ENCODE results near the gene IREB2. TPM values are rescaled to one million over a fixed set of nuclear protein-coding genes. Genes with fewer than 3 reads are reported as not detected.

The IREB2 gene
- total RNA-seq, 1 experiment from 2014 or later = 6.5 TPM

DNA sequence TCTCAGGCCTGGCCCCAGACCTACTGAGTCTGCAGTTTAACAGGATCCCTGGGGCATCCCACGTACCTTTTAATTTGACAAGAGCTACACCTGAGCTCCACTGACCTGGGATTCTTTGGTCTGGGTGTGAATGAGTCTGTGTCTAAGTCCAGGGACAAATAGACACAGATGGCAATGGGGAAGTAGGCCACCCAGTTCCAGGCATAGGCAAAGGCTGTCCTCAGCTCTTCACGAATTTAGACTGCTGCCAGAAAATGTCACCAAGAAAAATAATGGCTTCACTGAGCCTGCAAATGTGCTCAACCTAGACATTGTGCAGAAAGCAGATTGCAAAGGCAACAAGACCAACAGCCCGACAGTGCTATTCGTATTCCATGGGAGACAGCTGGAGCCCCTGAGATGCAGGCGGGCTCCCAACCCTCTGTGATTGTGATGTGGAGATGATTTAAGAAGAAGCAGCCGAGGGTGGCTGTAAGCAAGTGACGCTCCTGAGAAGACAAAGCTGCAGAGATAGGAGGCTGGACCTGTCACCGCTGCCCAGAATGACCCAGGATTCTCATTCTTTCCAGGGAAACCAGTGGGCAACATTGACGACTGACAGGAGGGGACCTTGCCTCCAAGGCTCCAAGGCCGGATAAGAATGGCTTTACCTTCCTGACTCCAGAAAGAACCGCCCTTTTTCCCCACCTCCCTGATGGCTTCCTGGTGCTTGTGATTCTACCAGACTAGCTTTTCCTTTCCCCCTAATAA, 39.8 kb upstream of the IREB2 start:
- Histone ChIP-seq H3K27ac (ENCODE audit: low read length) (no peak overlapping the region), H2AFZ (ENCODE audit: low read length) (no peak overlapping the region), H3K9ac (ENCODE audit: low read length) (no peak overlapping the region), H3K36me3 (ENCODE audit: low read depth, low read length) (no peaks in the 10 kb centered on the region), H3K4me3 (ENCODE audit: low read length) (no peak overlapping the region), H3K4me2 (ENCODE audit: low read length) (no peak overlapping the region), H4K20me1 (ENCODE audit: low read length) (no peaks in the 10 kb centered on the region), H3K9me3 (ENCODE audit: low read length) (no peaks in the 10 kb centered on the region), H3K79me2 (ENCODE audit: low read length) (no peaks in the 10 kb centered on the region), H3K9me2 (replicated peaks; ENCODE audit: low read length) (no peaks in the 10 kb centered on the region), H3K4me1 (ENCODE audit: insufficient read depth, low read length) (no peaks in the 10 kb centered on the region), H3K27me3 (ENCODE audit: low read length) (no peaks in the 10 kb centered on the region), H3F3A (ENCODE audit: low read length, unreplicated experiment) (no peaks in the 10 kb centered on the region)
- ChIA-PET POLR2A (ENCODE audit: unreplicated experiment) (no interaction called here), CTCF (no interaction called here)
- ATAC-seq = no peak
- no peak for TF ChIP-seq EZH2phosphoT487 (IDR thresholded peaks at IDR 0.05; ENCODE audit: borderline replicate concordance, low read length)
- TF ChIP-seq EZH2 (IDR thresholded peaks at IDR 0.05; ENCODE audit: low read length, unreplicated experiment) = no peak
- TF ChIP-seq CTCF (conservative IDR thresholded peaks at IDR 0.05; ENCODE audit: low read depth, low read length) = no peak
- no TSS peak for BruUV-seq (replicated peaks)
- intact Hi-C loops (cut with micrococcal nuclease) = no loop called here
- DNase-seq = no peak

- no peak overlapping the region for H2AFZ ChIP-seq (ENCODE audit: low read length)
- no peak overlapping the region for H3K27ac ChIP-seq (ENCODE audit: low read length)
- DNase-seq (no peak), ATAC-seq (no peak)
- CTCF ChIA-PET = no interaction called here
- no peaks in the 10 kb centered on the region for H3K9me3 ChIP-seq (ENCODE audit: low read length)
- intact Hi-C loops (cut with micrococcal nuclease) = no loop called here
- no peaks in the 10 kb centered on the region for H3F3A ChIP-seq (ENCODE audit: low read length, unreplicated experiment)
- no peak overlapping the region for H3K4me3 ChIP-seq (ENCODE audit: low read length)
- TF ChIP-seq CTCF (conservative IDR thresholded peaks at IDR 0.05; ENCODE audit: low read depth, low read length) (no peak), EZH2 (IDR thresholded peaks at IDR 0.05; ENCODE audit: low read length, unreplicated experiment) (no peak), EZH2phosphoT487 (IDR thresholded peaks at IDR 0.05; ENCODE audit: borderline replicate concordance, low read length) (no peak)
- no peak overlapping the region for H3K9ac ChIP-seq (ENCODE audit: low read length)
- H3K9me2 ChIP-seq (replicated peaks; ENCODE audit: low read length) = no peaks in the 10 kb centered on the region
- no peaks in the 10 kb centered on the region for H3K4me1 ChIP-seq (ENCODE audit: insufficient read depth, low read length)
- H3K4me2 ChIP-seq (ENCODE audit: low read length) = no peak overlapping the region
- no peaks in the 10 kb centered on the region for H3K79me2 ChIP-seq (ENCODE audit: low read length)
- H3K36me3 ChIP-seq (ENCODE audit: low read depth, low read length) = no peaks in the 10 kb centered on the region
- no peaks in the 10 kb centered on the region for H3K27me3 ChIP-seq (ENCODE audit: low read length)
- no peaks in the 10 kb centered on the region for H4K20me1 ChIP-seq (ENCODE audit: low read length)
- BruUV-seq (replicated peaks) = no TSS peak
- POLR2A ChIA-PET (ENCODE audit: unreplicated experiment) = no interaction called here
Observed at GRCh38 chr15:78399091-78399490, 38.9 kb upstream of the IREB2 start.

GRCh38 chr15:78402061-78402610, 35.9 kb upstream of the IREB2 start:
- no peak overlapping the region for H3K4me3 ChIP-seq (ENCODE audit: low read length)
- BruUV-seq (replicated peaks) = no TSS peak
- no peaks in the 10 kb centered on the region for H3K9me3 ChIP-seq (ENCODE audit: low read length)
- H3K9ac ChIP-seq (ENCODE audit: low read length) = no peak overlapping the region
- intact Hi-C loops (cut with micrococcal nuclease) = no loop called here
- no peaks in the 10 kb centered on the region for H3K9me2 ChIP-seq (replicated peaks; ENCODE audit: low read length)
- H3K27me3 ChIP-seq (ENCODE audit: low read length) = no peaks in the 10 kb centered on the region
- H2AFZ ChIP-seq (ENCODE audit: low read length) = no peak overlapping the region
- no peaks in the 10 kb centered on the region for H3K4me1 ChIP-seq (ENCODE audit: insufficient read depth, low read length)
- ChIA-PET POLR2A (ENCODE audit: unreplicated experiment) (no interaction called here), CTCF (no interaction called here)
- H3K79me2 ChIP-seq (ENCODE audit: low read length) = no peaks in the 10 kb centered on the region
- H4K20me1 ChIP-seq (ENCODE audit: low read length) = no peaks in the 10 kb centered on the region
- H3F3A ChIP-seq (ENCODE audit: low read length, unreplicated experiment) = no peaks in the 10 kb centered on the region
- TF ChIP-seq EZH2phosphoT487 (IDR thresholded peaks at IDR 0.05; ENCODE audit: borderline replicate concordance, low read length) (no peak), CTCF (conservative IDR thresholded peaks at IDR 0.05; ENCODE audit: low read depth, low read length) (no peak), EZH2 (IDR thresholded peaks at IDR 0.05; ENCODE audit: low read length, unreplicated experiment) (no peak)
- no peak for ATAC-seq
- DNase-seq = no peak
- no peak overlapping the region for H3K27ac ChIP-seq (ENCODE audit: low read length)
- H3K36me3 ChIP-seq (ENCODE audit: low read depth, low read length) = no peaks in the 10 kb centered on the region
- no peak overlapping the region for H3K4me2 ChIP-seq (ENCODE audit: low read length)
